ENCODE measurements around the gene KDM7A.

Gene KDM7A

DNA sequence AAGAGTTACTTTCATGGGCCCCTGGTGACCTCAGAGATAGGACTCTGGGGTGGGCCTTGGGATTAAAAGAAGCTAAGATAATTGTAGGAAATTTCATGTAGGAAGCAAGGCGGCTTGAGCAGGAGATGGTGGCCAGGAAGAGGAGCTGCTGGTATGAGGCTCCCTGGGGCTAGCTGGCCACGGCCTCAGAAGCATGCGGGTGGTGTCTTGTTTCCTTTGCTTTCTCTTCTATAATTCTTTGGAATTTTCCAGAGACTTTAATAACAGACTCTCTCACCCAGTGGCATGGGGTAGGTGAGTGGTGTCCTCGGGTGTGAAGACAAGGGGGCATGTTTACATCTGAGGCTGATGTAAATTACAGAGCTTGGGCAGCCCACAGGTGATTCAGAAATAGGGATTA lies 41.9 kb upstream of the KDM7A start:
- TF ChIP-seq CTCF (IDR thresholded peaks at IDR 0.05; ENCODE audit: low read depth, low read length, missing control alignments), result no peak
- no peak for DNase-seq (ENCODE audit: low read depth)
- H3K4me3 ChIP-seq (ENCODE audit: low read depth, low read length), result no peak overlapping the region

DNA sequence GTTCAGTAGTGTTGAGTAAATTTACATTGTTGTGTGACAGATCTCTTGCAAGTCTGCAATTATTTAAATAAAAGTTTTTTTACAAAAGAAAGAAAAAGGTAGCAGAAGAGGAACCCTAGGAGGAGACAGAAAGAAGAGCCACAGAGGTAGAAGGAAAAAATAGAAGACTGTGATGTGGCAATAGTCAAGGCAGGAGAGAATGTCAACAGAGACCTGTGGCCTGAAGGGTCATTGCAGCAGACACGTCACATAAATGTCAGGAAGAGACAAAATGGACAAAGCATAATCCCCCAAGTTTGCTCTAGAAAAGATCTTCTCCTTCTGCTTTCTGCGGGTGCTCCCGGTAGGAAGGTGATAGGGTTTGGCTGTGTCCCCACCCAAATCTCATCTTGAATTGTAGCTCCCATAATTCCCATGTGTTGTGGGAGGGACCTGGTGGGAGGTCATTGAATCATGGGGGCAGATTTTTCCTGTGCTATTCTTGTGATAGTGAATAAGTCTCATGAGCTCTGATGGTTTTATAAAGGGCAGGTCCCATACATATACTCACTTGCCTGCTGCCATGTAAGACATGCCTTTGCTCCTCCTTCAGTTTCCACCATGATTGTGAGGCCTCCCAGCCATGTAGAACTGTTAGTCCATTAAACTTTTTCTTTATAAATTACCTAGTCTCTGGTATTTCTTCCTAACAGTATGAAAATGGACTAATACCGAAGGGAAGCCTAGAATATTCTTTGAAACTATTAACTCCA lies 41.1 kb upstream of the KDM7A start:
- H3K4me3 ChIP-seq (ENCODE audit: low read depth, low read length), result no peak overlapping the region
- DNase-seq (ENCODE audit: low read depth), result no peak
- TF ChIP-seq CTCF (IDR thresholded peaks at IDR 0.05; ENCODE audit: low read depth, low read length, missing control alignments), result no peak

- H3K4me3 ChIP-seq (ENCODE audit: low read depth, low read length), result no peak overlapping the region
- TF ChIP-seq CTCF (IDR thresholded peaks at IDR 0.05; ENCODE audit: low read depth, low read length, missing control alignments), result no peak
Observed at GRCh38 chr7:140215281-140215680, 38.5 kb upstream of the KDM7A start.

GRCh38 chr7:140214075-140214684 lies 37.4 kb upstream of the KDM7A start:
- no peak for DNase-seq (ENCODE audit: low read depth)
- no peak overlapping the region for H3K4me3 ChIP-seq (ENCODE audit: low read depth, low read length)
- no peak for TF ChIP-seq CTCF (IDR thresholded peaks at IDR 0.05; ENCODE audit: low read depth, low read length, missing control alignments)

More at GRCh38 chr7:140215281-140215680, 38.5 kb upstream of the KDM7A start:
- no peak for DNase-seq (ENCODE audit: low read depth)

- no peak for DNase-seq (ENCODE audit: low read depth)
- no peak for TF ChIP-seq CTCF (IDR thresholded peaks at IDR 0.05; ENCODE audit: low read depth, low read length, missing control alignments)
- H3K4me3 ChIP-seq (ENCODE audit: low read depth, low read length), result no peak overlapping the region
Observed at GRCh38 chr7:140213684-140214074, 36.9 kb upstream of the KDM7A start.

DNA sequence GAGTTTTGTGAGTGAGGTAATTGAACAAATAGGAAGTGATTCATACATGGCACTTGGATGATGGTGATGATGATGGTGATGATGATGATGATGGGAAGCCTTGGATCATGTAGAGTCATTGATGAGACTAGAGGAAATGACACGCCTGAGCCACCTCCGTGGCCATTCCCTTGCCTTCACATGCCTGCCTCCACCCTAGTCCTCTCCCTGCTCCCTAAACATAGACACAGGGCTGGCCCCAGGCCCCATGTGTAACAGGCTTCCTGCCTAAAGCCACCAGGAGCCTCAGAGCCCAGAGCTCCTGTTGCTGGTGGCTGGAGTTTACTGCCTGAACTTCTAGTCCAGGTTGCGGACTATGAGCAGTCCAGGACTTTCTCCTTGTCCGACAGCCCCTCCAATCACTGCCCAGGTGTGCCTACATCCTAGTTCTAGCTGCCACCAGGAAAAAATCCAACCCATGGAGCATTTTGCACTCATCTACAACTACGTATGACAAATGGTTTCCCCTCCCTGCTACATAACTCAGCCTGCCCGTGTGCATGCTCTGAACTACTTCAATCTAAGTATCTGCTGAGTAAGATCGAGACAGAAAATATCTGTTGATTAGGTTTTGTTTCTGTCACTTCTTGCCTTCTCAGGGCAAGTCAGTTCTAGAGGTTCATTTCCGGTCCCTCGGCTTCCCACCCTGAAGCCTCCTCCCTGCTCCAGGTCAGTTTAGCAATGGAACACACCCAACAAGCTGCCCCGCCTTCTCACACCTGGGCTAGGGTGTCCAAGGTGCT lies 35.5 kb upstream of the KDM7A start:
- DNase-seq (ENCODE audit: low read depth), result peak; percentile 77
- H3K4me3 ChIP-seq (ENCODE audit: low read depth, low read length), result no peak overlapping the region
- no peak for TF ChIP-seq CTCF (IDR thresholded peaks at IDR 0.05; ENCODE audit: low read depth, low read length, missing control alignments)
